Measurements from ENCODE around the gene KRTAP10-10.

- no peak for TF ChIP-seq CTCF (IDR thresholded peaks at IDR 0.05)
- no peak for TF ChIP-seq POLR2A (IDR thresholded peaks at IDR 0.05)
Observed at GRCh38 chr21:44667612-44668011, 30.5 kb downstream of the KRTAP10-10 start.

Data from tibial nerve (tissue), 3 donors.